Activated T-cell treated with anti-CD3 and anti-CD28 coated beads for 48 hours (primary cell): ENCODE data around the gene LTV1.
"Not testable (repeated sequence)": the region's sequence is repeated elsewhere in the genome, so short reads cannot be mapped to it uniquely, and the experiment has no call there.

Source experiments
- DNase-seq: peaks from one replicate; pipeline ENCODE4 v3.0.0-alpha.2; 2020; ENCODE audit warnings: low read depth

LTV1 gene

GRCh38 chr6:143842461-143842901, 657 bp upstream of the LTV1 start:
- no peak for DNase-seq

- DNase-seq, result peak; percentile 6
Measured at GRCh38 chr6:143843677-143843999, 500 bp downstream of the LTV1 start.

- no peak for DNase-seq
Measured at GRCh38 chr6:143844006-143844405, 868 bp downstream of the LTV1 start.

- DNase-seq, result no peak
Measured at GRCh38 chr6:143845033-143845432, 1.9 kb downstream of the LTV1 start.

GRCh38 chr6:143851706-143852105, 8.6 kb downstream of the LTV1 start:
- DNase-seq, result not testable (repeated sequence)

GRCh38 chr6:143855057-143855456, 11.9 kb downstream of the LTV1 start:
- not testable (repeated sequence) for DNase-seq

- DNase-seq, result not testable (repeated sequence)
Measured at GRCh38 chr6:143856762-143857161, 13.6 kb downstream of the LTV1 start.

- DNase-seq, result no peak
Measured at GRCh38 chr6:143857651-143858050, 14.5 kb downstream of the LTV1 start.

GRCh38 chr6:143859891-143860660, 16.9 kb downstream of the LTV1 start:
- no peak for DNase-seq

GRCh38 chr6:143863771-143864170, 20.6 kb downstream of the LTV1 start:
- no peak for DNase-seq

GRCh38 chr6:143864234-143864633, 21.1 kb downstream of the LTV1 start, which contains the start of gene ZC2HC1B:
Gene ZC2HC1B (plus strand): TSS chr6:143864474. CDS start chr6:143864540, 66 bp downstream.
- DNase-seq, result no peak

- no peak for DNase-seq
Measured at GRCh38 chr6:143867236-143867635, 24.1 kb downstream of the LTV1 start.

- DNase-seq, result not testable (repeated sequence)
Measured at GRCh38 chr6:143868808-143869207, 25.7 kb downstream of the LTV1 start.

GRCh38 chr6:143871202-143871730, 28.1 kb downstream of the LTV1 start:
- not testable (repeated sequence) for DNase-seq

GRCh38 chr6:143872201-143872600, 29.1 kb downstream of the LTV1 start:
- no peak for DNase-seq

GRCh38 chr6:143873600-143873999, 30.5 kb downstream of the LTV1 start:
- DNase-seq, result not testable (repeated sequence)

GRCh38 chr6:143874503-143874902, 31.4 kb downstream of the LTV1 start:
- DNase-seq, result not testable (repeated sequence)

GRCh38 chr6:143877584-143878271, 34.6 kb downstream of the LTV1 start:
- no peak for DNase-seq

GRCh38 chr6:143878272-143878760, 35.2 kb downstream of the LTV1 start:
- DNase-seq, result no peak

GRCh38 chr6:143880412-143880811, 37.3 kb downstream of the LTV1 start:
- DNase-seq, result no peak

GRCh38 chr6:143882401-143882930, 39.3 kb downstream of the LTV1 start:
- DNase-seq, result no peak

GRCh38 chr6:143884216-143884900, 41.2 kb downstream of the LTV1 start:
- DNase-seq, result no peak
